Erythroblast (primary cell): ENCODE measurements around the gene CSAD.

Experiments
- GATA1 ChIP-seq: IDR thresholded peaks from 2 replicates; pipeline ENCODE4 v1.6.1; 2011; ENCODE audit warnings: low read depth, mild to moderate bottlenecking, control low read depth, low read length, moderate library complexity
- POLR2A ChIP-seq: IDR thresholded peaks from 2 replicates; pipeline ENCODE4 v1.6.1; 2011; ENCODE audit warnings: mild to moderate bottlenecking, low read length

DNA sequence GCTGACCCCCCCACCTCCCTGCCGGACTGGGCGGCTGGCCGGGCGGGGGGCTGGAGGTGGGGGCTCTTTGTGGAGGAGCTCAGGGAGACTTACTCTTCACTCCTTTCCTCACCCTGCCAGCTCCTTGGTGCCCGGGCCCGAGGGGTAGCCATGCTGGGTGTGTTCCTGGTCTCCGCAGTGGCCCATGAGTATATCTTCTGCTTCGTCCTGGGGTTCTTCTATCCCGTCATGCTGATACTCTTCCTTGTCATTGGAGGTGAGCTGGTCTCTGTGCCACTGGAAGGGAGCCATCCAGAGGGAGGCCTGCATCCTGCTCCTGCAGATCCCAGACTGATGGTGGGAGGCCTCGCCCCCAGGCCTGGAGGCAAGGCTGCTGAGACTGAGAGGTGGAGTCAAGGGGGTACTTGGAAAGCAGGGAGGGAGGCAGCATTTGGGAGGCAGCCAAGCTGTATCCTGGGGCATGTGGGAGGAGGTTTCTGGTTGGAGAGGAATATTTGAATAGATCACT, 57.7 kb downstream of the CSAD start:
- TF ChIP-seq POLR2A: no peak
- TF ChIP-seq GATA1: no peak
